GM03348 (cell line): Measurements from ENCODE around the gene NDUFA11.
"Not testable (repeated sequence)": the region's sequence is repeated elsewhere in the genome, so short reads cannot be mapped to it uniquely, and the experiment has no call there.

Experiments used
- DNase-seq: peaks from one replicate; pipeline ENCODE4 v3.0.0; 2012; ENCODE audit warnings: low spot score

Gene NDUFA11

GRCh38 chr19:5857203-5858081, 46.1 kb downstream of the NDUFA11 start:
- DNase-seq, result no peak

DNA sequence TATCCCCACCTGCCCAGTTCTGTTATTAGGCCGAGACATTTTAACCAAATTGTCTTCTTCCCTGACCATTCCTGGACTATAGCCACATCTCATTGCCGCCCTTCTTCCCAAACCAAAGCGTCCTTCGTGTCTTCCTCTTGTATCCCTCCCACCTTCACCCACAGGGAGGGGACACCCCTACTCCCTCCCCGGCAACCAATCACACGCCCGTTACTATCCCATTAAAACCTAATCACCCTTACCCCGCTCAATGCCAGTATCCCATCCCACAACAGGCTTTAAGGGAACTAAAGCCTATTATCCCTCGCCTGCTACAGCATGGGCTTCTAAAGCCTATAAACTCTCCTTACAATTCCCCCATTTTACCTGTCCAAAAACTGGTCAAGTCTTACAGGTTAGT, 48.4 kb downstream of the NDUFA11 start:
- not testable (repeated sequence) for DNase-seq

DNA sequence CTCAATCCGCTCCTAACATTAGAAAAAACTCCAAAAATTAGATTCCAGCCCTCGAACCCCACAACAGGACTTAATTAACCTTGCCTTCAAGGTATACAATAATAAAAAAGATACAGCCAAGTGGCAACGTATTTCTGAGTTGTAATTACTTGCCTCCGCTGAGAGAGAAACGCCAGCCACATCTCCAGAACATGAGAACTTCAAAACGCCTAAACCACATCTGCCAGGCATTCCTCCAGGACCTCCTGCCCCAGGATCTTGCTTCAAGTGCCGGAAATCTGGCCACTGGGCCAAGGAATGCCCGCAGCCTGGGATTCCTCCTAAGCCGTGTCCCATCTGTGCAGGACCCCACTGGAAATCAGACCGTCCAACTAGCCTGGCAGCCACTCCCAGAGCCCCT, 49.5 kb downstream of the NDUFA11 start:
- DNase-seq, result not testable (repeated sequence)

GRCh38 chr19:5851302-5851701, 52.3 kb downstream of the NDUFA11 start, which contains the start of gene FUT3:
Gene FUT3, minus strand, starts transcription at chr19:5851449.
- DNase-seq, result no peak

GRCh38 chr19:5850743-5851293, 52.8 kb downstream of the NDUFA11 start:
- peak; percentile 47 for DNase-seq

GRCh38 chr19:5850189-5850588, 53.4 kb downstream of the NDUFA11 start:
- DNase-seq, result no peak

- not testable (repeated sequence) for DNase-seq
Observed at GRCh38 chr19:5848621-5849020, 55.0 kb downstream of the NDUFA11 start.

DNA sequence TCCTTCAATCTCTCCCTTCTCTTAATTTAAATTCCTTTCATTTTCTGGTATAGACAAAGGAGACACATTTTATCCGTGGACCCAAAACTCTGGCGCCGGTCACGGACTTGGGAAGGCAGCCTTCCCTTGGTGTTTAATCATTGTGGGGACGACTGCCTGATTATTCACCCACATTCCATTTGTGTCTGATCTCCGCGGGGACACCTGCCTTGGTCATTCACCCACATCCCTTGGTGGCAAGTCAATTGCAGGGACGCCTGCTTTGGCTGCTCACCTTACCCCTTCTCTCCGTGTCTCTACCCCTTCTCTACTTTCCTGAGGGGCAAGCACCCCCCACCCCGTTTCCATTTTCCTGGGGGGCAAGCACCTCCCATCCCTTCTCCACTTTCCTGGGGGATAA, 55.7 kb downstream of the NDUFA11 start:
- not testable (repeated sequence) for DNase-seq
